HG02798 (cell line): ENCODE data around the gene BRPF3.
"Not testable (repeated sequence)": the region's sequence is repeated elsewhere in the genome, so short reads cannot be mapped to it uniquely, and the experiment has no call there.

Source experiments
- ATAC-seq: cut with Tn5 transposase; IDR thresholded peaks from one replicate; pipeline ENCODE4 v1.9.1; 2021; ENCODE audit warnings: mild to moderate bottlenecking; ENCODE audit not compliant: unreplicated experiment, poor library complexity

Gene BRPF3

DNA sequence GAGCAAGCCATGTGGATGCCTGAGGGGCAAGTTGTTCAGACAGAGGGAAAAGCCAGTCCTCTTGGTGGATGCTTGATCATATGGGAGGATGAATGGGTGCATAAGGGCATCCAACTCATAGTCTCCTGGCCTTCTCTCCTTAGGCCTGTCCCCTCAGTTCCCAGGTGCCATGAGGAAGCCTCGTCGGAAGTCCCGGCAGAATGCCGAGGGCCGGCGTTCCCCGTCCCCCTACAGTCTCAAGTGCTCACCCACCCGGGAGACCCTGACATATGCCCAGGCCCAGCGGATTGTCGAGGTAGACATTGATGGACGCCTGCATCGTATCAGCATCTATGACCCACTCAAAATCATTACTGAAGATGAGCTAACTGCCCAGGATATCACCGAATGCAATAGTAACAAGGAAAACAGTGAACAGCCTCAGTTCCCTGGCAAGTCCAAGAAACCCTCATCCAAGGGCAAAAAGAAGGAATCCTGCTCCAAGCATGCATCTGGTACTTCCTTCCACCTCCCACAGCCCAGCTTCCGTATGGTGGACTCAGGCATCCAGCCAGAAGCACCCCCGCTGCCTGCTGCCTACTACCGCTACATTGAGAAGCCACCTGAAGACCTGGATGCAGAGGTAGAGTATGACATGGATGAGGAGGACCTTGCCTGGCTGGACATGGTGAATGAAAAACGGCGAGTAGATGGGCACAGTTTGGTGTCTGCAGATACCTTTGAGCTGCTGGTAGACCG lies 3.8 kb downstream of the BRPF3 start:
- ATAC-seq, result no peak

DNA sequence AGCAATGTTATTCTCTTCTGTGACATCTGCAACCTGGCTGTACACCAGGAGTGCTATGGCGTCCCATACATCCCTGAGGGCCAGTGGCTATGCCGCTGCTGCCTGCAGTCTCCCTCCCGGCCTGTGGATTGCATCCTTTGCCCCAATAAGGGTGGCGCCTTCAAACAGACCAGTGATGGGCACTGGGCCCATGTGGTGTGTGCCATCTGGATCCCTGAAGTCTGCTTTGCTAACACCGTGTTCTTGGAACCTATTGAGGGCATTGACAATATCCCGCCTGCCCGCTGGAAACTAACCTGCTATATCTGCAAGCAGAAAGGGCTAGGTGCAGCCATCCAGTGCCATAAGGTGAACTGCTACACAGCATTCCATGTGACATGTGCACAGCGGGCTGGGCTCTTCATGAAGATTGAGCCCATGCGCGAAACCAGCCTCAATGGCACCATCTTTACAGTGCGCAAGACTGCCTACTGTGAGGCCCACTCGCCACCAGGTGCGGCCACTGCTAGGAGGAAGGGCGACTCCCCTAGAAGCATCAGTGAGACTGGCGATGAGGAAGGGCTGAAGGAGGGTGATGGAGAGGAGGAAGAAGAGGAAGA lies 4.6 kb downstream of the BRPF3 start:
- ATAC-seq, result no peak

DNA sequence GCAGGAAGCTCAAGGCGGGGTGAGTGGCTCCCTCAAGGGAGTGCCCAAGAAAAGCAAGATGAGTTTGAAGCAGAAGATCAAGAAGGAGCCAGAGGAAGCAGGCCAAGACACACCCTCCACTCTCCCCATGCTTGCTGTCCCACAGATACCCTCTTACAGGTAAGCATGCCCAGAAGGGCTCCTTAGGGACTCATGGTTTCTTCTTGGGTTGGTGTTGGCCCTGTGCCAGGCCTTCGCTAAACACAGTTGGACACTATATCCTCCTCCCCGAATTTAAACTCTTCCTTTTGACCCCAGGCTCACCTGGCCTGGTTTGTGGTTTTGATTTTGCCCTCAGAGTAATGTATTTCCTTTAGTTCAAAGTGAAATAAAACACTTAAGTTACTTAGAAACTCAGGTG lies 5.1 kb downstream of the BRPF3 start:
- no peak for ATAC-seq

DNA sequence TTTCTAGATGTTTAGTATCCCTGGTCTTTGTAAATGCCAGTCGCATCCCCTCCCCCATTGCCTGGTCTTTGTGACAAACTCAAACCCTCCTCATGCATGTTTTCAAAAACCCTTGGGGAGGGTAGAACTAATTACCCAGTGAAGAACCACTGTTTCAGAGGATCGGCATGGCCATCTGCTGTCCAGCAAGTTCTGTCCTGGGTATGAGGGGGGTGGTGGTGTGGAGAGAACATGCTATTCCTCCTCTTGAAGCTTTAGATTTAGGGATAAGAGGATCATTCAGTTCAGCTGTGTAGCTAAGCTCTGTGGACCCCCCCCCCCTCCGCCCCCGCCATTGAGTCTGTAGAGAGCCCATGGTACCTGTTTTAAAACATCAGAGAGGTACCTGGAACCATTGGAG lies 5.6 kb downstream of the BRPF3 start:
- ATAC-seq, result no peak

DNA sequence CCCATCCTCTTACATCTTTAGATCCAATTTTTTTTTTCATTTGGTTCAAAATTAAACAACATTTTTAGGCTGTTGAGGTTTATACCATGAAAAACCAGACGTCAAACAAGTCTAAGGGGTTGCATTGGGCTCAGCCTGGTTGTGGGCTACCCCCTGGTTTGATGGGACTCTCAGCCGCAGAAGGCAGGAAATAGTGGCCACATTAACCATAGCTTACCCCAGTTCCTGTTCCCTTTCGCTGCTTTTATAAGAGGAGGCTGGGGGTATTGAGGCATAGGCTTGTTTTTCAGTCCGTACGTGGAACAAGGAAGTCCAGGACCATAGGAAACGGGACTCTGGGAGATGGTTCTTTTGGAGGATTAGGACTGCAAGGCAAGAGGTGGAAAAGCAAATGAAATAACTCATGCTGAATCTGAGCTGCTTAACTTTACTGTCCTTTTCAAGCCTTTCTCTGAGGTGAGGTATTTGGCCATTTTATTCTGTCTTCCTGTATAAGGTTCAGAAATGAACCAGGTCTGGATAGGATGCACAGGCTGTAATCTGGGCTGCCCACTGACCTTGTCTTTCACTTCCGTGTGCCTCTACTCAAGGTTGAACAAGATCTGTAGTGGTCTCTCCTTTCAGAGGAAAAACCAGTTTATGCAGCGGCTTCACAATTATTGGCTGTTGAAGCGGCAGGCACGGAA lies 7.7 kb downstream of the BRPF3 start:
- ATAC-seq, result no peak

DNA sequence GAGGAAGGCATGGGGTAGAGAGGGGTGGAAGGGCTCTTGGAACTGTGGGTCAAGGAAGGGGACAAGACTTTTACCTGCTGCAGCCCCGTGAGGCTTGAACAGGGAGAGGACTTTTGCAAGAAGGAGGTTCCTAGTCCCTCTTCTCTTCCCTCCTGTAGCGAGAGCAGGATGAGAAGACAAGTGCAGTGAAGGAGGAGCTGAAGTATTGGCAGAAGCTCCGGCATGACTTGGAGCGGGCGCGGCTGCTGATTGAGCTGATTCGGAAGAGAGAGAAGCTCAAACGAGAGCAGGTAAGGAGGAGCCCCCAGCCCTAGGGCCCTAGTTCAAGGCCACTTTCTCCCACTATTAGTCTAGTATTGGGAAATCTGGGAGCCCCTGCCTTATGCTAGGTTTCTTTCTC lies 10.6 kb downstream of the BRPF3 start:
- ATAC-seq, result no peak

DNA sequence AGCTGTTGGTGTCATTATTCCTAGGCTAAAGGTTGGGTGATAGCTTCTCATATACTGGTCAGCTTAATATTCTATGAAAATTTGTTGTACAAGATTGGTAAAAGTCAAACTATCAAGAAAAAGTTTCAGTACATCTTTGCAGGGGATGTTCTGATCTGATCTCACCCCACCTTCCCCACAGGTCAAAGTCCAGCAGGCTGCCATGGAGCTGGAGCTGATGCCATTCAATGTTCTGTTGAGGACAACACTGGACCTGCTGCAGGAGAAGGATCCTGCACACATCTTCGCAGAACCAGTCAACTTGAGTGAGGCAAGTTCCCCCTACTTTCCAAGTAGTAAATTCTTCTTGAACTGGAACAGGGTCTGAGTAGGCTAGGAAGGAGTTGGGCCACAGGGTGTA lies 13.1 kb downstream of the BRPF3 start:
- no peak for ATAC-seq

DNA sequence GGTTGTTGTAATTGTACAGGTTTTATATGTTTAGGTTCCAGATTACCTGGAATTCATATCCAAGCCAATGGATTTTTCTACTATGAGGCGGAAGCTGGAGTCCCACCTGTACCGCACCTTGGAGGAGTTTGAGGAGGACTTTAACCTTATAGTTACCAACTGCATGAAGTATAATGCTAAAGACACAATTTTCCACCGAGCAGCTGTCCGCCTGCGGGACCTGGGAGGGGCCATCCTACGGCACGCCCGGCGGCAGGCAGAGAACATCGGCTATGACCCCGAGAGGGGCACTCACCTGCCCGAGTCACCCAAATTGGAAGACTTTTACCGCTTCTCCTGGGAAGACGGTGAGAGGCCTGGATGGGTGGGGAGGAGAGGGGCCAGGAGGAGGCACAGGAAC lies 13.6 kb downstream of the BRPF3 start:
- no peak for ATAC-seq

DNA sequence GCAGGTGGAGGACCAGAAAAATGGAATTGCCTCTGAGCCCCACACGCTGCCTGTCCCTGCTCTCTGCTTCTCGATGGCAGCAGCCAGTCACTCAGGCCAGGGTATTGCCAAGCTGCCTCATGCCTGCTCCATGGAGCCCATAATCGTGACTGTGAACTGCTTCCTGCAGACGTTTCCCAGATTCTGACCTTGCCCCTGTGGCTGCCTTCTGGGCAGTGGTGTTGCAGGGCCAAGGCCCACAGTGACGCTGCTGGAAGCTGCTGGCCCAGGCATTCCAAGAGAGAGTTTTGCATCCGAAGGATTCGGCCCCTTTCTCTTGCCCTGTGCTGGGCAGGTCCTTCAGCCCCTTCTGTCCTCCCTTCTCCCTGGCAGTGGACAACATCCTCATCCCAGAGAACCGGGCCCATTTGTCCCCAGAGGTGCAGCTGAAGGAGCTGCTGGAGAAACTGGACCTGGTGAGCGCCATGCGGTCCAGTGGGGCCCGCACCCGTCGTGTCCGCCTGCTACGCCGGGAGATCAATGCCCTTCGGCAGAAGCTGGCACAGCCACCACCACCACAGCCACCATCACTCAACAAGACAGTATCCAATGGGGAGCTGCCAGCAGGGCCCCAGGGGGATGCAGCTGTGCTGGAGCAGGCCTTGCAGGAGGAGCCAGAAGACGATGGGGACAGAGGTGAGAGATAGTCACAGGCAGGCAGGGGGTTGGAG lies 14.5 kb downstream of the BRPF3 start:
- no peak for ATAC-seq

DNA sequence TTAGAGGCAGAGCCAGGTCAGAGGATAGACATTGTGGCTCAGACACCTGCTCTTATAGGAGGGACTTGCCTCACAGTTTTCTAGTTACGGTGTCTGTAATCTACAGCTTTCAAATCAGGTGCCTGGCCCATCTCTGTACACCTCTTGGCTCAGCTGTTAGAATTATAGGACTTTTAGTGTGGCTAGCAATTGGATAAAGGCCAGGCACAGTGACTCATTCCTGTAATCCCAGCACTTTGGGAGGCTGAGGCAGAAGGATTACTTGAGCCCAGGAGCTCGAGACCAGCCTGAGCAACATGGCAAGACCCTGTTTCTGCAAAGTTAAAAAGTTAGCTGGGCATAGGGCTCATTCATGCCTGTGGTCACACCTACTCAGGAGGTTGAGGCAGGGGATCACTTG lies 20.0 kb downstream of the BRPF3 start:
- ATAC-seq, result no peak

DNA sequence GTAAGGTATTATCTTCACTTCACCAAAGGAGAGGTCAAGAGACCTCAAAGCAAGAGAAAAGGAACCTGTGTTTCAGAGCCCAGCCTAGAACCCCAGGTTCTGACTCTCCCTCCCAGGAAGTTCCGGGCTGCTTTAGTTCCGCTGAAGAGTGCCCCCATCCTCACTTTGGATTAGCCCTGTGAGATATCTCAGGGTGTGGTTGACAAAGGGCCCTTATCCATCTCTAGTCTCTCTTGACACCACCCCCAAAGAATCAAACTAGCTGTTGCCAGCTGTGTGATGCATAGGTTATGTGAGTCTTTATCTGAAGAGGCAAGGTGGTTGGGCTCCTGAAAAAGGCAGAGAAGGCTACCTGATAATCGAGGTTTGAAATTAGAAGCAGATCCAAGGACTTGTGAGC lies 20.6 kb downstream of the BRPF3 start:
- ATAC-seq, result no peak

DNA sequence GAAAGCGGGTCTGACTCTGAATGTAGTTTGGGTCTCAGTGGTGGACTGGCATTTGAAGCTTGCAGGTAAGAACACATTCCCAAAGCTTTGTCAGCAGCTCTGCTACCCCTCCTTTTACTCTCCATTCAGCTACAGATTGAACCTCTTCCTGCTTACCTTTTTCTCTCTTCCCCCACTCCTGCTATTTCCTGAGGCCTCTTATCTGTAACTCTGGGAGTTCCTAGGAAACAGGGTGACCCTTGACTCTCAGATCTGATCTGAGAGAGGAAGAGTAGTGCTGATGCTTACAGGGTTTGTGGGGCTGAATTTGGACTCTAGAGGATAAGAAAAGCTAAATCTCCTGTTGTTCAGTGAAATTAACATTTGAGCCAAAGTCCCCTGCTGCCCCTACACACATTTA lies 21.4 kb downstream of the BRPF3 start:
- ATAC-seq, result no peak

DNA sequence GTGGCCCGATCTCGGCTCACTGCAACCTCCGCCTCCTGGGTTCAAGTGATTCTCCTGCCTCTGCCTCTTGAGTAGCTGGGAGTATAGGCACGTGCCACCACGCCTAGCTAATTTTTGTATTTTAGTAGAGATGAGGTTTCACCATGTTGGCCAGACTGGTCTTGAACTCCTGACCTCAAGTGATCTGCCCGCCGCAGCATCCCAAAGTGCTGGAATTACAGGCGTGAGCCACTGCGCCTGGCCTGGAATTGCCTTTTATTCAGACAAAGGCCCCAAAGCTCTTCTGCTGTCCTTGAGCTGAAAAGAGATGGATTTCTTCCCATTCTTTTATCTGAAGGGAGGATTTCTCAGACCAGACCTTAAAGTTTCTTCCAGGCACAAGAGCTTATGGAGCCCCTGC lies 22.0 kb downstream of the BRPF3 start:
- not testable (repeated sequence) for ATAC-seq

DNA sequence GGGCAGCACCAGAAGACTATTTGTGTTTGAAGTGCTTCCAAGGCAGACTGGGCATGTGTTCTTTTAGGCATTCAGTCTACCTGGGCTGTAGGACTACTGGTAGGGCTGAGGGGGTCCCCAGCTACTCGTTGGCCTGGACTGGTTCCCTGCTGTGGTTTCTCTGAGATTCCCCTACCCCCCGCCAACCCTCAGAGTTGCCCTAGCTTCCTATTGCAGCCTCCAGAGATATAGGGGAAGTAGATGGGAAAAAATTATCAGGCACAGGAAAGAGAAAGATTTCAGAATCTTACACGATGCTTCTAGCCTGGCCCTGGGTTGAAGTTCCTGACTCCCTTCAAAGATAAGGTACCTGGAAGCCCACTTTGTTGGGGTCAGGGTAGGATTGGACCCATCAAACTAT lies 22.5 kb downstream of the BRPF3 start:
- no peak for ATAC-seq

DNA sequence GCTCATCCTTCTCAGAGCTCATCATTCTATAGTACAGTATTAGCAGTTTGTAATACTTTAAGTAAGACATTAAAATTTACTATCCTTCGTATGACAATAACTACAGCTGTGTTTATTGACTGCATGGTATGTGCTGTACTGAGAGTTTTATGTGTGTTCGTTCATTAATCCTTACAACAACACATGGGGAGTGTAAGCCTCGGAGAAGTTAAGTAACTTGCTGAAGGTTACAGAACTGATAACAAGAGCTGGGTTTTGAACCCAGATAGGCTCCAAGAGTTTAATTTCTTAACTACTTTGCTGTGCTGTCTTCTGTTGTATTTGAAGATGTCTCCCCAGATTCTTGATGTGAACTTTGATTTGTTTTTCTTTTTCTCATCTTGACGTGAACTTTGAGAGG lies 23.7 kb downstream of the BRPF3 start:
- no peak for ATAC-seq

DNA sequence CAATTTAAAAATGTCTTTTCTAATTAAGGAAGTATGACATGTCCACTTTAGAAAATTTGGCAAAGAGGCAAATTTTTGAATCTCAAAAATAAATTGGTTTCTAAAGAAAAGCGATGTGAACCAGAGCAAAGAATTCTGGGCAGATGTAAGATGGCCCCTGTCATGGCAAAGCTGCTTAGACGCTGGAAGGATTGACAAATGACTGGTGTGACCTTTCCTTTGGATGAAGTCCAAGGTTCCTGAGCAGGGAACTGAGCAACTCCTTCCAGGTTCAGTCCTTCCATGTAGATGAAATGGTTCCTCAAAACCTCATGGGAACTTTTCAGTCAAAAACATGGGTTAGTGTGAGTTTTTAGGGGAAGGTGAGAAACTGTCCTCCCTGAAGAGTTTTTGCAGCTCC lies 25.1 kb downstream of the BRPF3 start:
- ATAC-seq, result no peak

DNA sequence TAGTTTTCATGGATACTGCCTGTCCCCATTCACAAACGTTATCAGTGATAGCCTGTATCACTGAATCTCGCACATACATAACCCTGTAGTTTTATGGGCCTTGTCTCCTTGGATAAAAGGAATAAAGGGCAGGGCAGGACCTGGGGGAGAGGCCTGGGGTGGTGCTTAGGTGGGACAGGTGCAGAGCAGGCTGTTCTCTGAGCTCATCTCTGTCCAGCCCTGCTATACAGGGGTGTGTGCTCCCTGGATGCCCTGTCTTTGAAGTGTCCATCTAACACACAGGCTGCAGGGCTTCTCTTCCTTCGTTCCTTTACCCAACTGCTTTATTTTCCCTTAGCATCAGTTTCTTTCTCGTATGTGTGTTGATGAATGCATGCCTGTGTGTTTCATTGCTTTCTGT lies 26.4 kb downstream of the BRPF3 start:
- no peak for ATAC-seq

DNA sequence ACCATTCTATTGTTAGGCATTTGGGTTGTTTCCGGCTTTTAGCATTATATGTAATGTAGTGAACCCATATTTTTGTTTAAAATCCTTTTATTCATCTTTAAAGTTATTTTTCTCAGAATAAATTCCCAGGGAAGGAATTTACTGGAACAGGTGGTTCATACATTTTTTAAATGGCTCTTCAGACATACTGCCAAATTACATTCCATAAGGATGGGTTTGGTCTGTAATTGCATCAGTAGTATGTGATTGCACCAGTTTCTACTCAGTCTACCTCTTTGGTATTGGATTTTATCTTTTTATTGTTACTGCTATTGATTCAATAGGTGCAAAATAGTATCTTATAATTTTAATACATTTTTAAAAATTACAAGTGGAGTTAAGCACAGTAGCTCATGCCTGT lies 27.2 kb downstream of the BRPF3 start:
- no peak for ATAC-seq

DNA sequence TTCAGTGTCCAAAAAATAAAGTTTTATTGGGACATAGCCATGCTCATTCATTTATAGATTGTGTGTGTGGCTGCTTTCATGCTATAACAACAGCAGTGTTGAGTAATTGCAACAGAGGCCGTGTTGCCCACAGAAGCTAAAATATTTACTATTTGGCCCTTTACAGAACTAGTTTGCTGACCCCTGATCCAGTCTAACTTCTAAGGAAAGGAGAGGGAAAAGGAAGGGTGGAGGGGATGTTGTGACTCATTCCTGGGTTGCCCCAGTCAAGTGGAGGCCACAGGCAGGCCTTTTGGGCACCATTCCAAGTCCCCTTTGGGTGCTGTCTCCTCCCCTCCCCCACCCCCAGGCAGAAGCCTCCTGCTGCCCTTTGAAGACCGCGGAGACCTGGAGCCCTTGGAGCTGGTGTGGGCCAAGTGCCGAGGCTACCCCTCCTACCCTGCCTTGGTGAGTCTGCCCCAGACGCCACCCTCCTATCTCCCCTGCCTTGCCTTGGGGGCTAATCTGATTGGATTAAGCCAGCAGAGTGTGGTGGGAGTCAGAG lies 28.4 kb downstream of the BRPF3 start:
- ATAC-seq, result no peak

DNA sequence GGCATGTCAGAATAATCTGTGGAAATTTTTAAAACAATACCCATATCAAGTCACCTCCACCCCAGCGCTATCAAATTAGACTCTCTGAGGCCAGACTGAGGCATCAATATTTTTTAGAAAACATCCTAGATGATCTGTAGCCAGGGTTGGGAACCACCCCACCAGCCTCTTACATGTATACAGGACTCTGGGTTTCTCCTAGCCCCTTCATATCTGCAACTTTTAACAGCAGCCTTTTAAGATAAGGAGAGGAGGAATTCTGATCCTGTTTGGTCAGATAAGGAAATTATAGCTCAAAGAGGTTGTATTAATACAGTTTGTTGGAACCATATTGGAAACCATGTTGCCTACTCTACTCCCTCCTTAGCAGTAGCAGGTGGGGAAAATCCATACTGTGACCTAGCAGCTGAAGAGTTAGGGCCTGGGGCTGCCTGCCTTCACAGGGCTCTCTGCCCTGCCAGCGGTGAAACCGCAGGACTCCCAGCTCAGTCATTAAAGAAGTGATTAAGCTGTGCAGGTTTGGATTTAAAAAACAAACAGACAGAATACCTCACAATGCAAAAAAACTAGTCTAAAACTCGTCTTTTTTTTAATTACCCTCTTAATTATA lies 30.0 kb downstream of the BRPF3 start:
- no peak for ATAC-seq
